CD14-positive monocyte (primary cell): ENCODE results near the gene PRRX2. TPM values are rescaled to one million over a fixed set of nuclear protein-coding genes. Genes with fewer than 3 reads are reported as not detected.
"Not testable (repeated sequence)": the region's sequence is repeated elsewhere in the genome, so short reads cannot be mapped to it uniquely, and the experiment has no call there.

ENCODE experiments used
- DNase-seq, 3 donors: peaks; one replicate each; pipeline ENCODE4 v3.0.0-alpha.2; 2011 to 2022
- H2AFZ ChIP-seq: 2 replicates; pipeline ENCODE4 v1.6.0; 2012; ENCODE audit warnings: mild to moderate bottlenecking, low read depth, low read length, inconsistent platforms; ENCODE audit not compliant: insufficient read depth, poor library complexity, severe bottlenecking
- H3K27ac ChIP-seq, 2 donors: 1 replicate in 1 of 2; 2 replicates in 1 of 2; pipeline ENCODE4 v1.5.1; 2012 to 2013; ENCODE audit warnings: low read length in 2 of 2, control low read depth in 1 of 2, inconsistent platforms in 1 of 2, low read depth in 1 of 2, mild to moderate bottlenecking in 1 of 2
- H3K27me3 ChIP-seq, 2 donors: one replicate each; pipeline versions ENCODE4 v1.6.0 to v1.6.1; 2011 to 2013; ENCODE audit warnings: low read length in 2 of 2; ENCODE audit not compliant: control insufficient read depth in 2 of 2, insufficient read depth in 2 of 2
- H3K36me3 ChIP-seq, 2 donors: replicated peaks in 1 of 2; 1 replicate in 1 of 2; 2 replicates in 1 of 2; pipeline versions ENCODE4 v1.5.1 to v1.6.1; 2012 to 2013; ENCODE audit warnings: low read length in 2 of 2, control low read depth in 1 of 2, inconsistent platforms in 1 of 2, mild to moderate bottlenecking in 1 of 2; ENCODE audit not compliant: insufficient read depth in 2 of 2, control insufficient read depth in 1 of 2
- H3K4me1 ChIP-seq, 2 donors: 1 replicate in 1 of 2; 2 replicates in 1 of 2; pipeline versions ENCODE4 v1.5.1 to v1.6.1; 2012 to 2013; ENCODE audit warnings: low read length in 2 of 2, control low read depth in 1 of 2, inconsistent platforms in 1 of 2, mild to moderate bottlenecking in 1 of 2, moderate library complexity in 1 of 2; ENCODE audit not compliant: insufficient read depth in 2 of 2, control insufficient read depth in 1 of 2
- H3K4me2 ChIP-seq: replicated peaks from 2 replicates; pipeline ENCODE3; 2012; ENCODE audit warnings: low read length, moderate library complexity, mild to moderate bottlenecking; ENCODE audit not compliant: poor library complexity, severe bottlenecking; ENCODE audit errors: extremely low read depth
- H3K4me3 ChIP-seq, 3 experiments: fragments of 200-600 bp in 1 of 3; sonication (generic) in 1 of 3; replicated peaks in 1 of 3; 1 replicate in 2 of 3; 2 replicates in 1 of 3; pipeline ENCODE4 v1.5.1; 2011 to 2013; ENCODE audit warnings: low read length in 3 of 3, mild to moderate bottlenecking in 3 of 3, control low read depth in 2 of 3, low read depth in 2 of 3, inconsistent platforms in 1 of 3, moderate library complexity in 1 of 3
- H3K79me2 ChIP-seq: 2 replicates; pipeline ENCODE4 v1.6.0; 2012; ENCODE audit warnings: mild to moderate bottlenecking, control low read depth, inconsistent platforms, low read length, moderate library complexity; ENCODE audit not compliant: insufficient read depth
- H3K9ac ChIP-seq: 2 replicates; pipeline ENCODE4 v1.6.0; 2017; ENCODE audit warnings: low read length, mild to moderate bottlenecking; ENCODE audit not compliant: insufficient read depth, poor library complexity, severe bottlenecking
- H3K9me3 ChIP-seq, 2 donors: replicated peaks in 1 of 2; 1 replicate in 1 of 2; 2 replicates in 1 of 2; pipeline versions ENCODE4 v1.5.1 to v1.6.1; 2012 to 2013; ENCODE audit warnings: low read length in 2 of 2, control low read depth in 1 of 2; ENCODE audit not compliant: control insufficient read depth in 1 of 2, insufficient read depth in 1 of 2
- H4K20me1 ChIP-seq: 2 replicates; pipeline ENCODE4 v1.6.0; 2012; ENCODE audit warnings: mild to moderate bottlenecking, low read length, control low read depth, moderate library complexity; ENCODE audit not compliant: insufficient read depth
- H3K27ac Mint-ChIP-seq, 7 donors: one replicate each; pipeline ENCODE4 v1.8.0; 2020; ENCODE audit warnings: mild to moderate bottlenecking in 7 of 7, mixed read lengths in 7 of 7, moderate library complexity in 6 of 7, inconsistent platforms in 2 of 7
- H3K27me3 Mint-ChIP-seq, 3 donors: one replicate each; pipeline ENCODE4 v1.8.0; 2021 to 2022; ENCODE audit warnings: low read depth in 3 of 3, mild to moderate bottlenecking in 3 of 3, mixed read lengths in 3 of 3, moderate library complexity in 3 of 3, inconsistent platforms in 1 of 3
- H3K36me3 Mint-ChIP-seq, 2 donors: one replicate each; pipeline ENCODE4 v1.8.0; 2020; ENCODE audit warnings: mixed read lengths in 2 of 2, inconsistent platforms in 1 of 2, mild to moderate bottlenecking in 1 of 2
- H3K4me1 Mint-ChIP-seq: one replicate; pipeline ENCODE4 v1.8.0; 2020; ENCODE audit warnings: mild to moderate bottlenecking, mixed read lengths
- H3K4me3 Mint-ChIP-seq, 2 donors: one replicate each; pipeline ENCODE4 v1.8.0; 2020; ENCODE audit warnings: mild to moderate bottlenecking in 2 of 2, mixed read lengths in 2 of 2, moderate library complexity in 1 of 2
- H3K9me3 Mint-ChIP-seq, 7 donors: one replicate each; pipeline ENCODE4 v1.8.0; 2020 to 2022; ENCODE audit warnings: mixed read lengths in 7 of 7, mild to moderate bottlenecking in 6 of 7, moderate library complexity in 6 of 7, inconsistent platforms in 2 of 7
- CTCF ChIP-seq: fragments of 200-600 bp; IDR thresholded peaks from one replicate; pipeline ENCODE4 v1.8.0; 2022; ENCODE audit warnings: antibody characterized with exemption, mild to moderate bottlenecking
- WGBS: methylation state at CpG from one replicate; pipeline ENCODE4 v1.1.5; 2013; ENCODE audit warnings: missing lambda C conversion rate; ENCODE audit not compliant: insufficient coverage; 5-methylcytosine and 5-hydroxymethylcytosine counted together
- intact Hi-C, 2 donors: fragments of 100-400 bp; cut with micrococcal nuclease; formaldehyde crosslinking; loops; one replicate each; pipeline versions ENCODE4 v1.15.0 to v1.15.1; 2023
- polyA plus RNA-seq, 3 donors: library from polyadenylated mRNA; depleted of rRNA in 1 of 3; unstranded in 2 of 3; stranded (reverse) in 1 of 3; fragments of 300-500 nt in 2 of 3; fragments of >200 nt in 1 of 3; fragmentation: Illumina TruSeq in 2 of 3; gene quantifications; 1 replicate in 2 of 3; 2 replicates in 1 of 3; pipeline ENCODE4 v1.2.3, GENCODE V29; 2012 to 2021

Gene PRRX2
- polyA plus RNA-seq, 3 donors, result not detected

DNA sequence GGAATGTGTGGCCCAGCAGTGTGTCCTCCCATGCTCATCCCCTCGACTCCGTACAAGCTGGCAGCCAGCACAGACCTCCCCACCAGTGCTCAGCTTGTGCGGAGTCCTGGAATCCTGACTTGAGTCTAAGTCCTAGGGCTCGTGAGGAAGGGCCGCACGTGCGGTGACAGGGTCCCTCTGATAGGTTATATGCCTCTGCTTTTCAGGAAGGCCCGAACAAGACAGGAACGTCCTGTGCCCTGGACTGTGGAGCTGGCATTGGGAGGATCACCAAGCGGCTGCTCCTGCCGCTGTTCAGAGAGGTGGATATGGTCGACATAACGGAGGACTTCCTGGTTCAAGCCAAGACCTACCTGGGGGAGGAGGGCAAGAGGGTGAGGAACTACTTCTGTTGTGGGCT lies 31.6 kb upstream of the PRRX2 start:
- Histone ChIP-seq H3K4me1 (peaks cover 0 to 5% of the 10 kb centered on the region in 2 donors), H2AFZ (no peak overlapping the region), H3K9me3 (no peaks in the 10 kb centered on the region), H3K27ac (no peak overlapping the region), H3K4me3 (no peak overlapping the region), H3K36me3 (peaks cover 56 to 92% of the 10 kb centered on the region in 2 donors), H3K27me3 (no peaks in the 10 kb centered on the region), H3K9ac (no peak overlapping the region), H3K4me2 (no peak overlapping the region), H3K79me2 (peaks cover 53% of the 10 kb centered on the region), H4K20me1 (peaks cover 95% of the 10 kb centered on the region)
- H3K4me1 Mint-ChIP-seq, result peaks cover 23% of the 10 kb centered on the region
- intact Hi-C loops, result no loop called here
- 84% methylated on average over 13 of the region's 13 CpGs for WGBS
- no peaks in the 10 kb centered on the region for H3K9me3 Mint-ChIP-seq
- H3K36me3 Mint-ChIP-seq, result peaks cover 56 to 84% of the 10 kb centered on the region in 2 donors
- no peak overlapping the region for H3K4me3 Mint-ChIP-seq
- no peak for DNase-seq
- TF ChIP-seq CTCF, result no peak
- peak overlapping the region in 4 of 7 donors; percentile 2 to 77 (median 50) for H3K27ac Mint-ChIP-seq
- no peaks in the 10 kb centered on the region for H3K27me3 Mint-ChIP-seq

GRCh38 chr9:129635099-129636065 lies 30.1 kb upstream of the PRRX2 start:
- DNase-seq, result no peak
- Histone ChIP-seq H3K4me2 (no peak overlapping the region), H3K27ac (no peak overlapping the region), H2AFZ (no peak overlapping the region), H4K20me1 (peaks cover 95% of the 10 kb centered on the region), H3K79me2 (peaks cover 51% of the 10 kb centered on the region), H3K36me3 (peaks cover 63 to 88% of the 10 kb centered on the region in 2 donors), H3K9ac (no peak overlapping the region), H3K9me3 (no peaks in the 10 kb centered on the region), H3K27me3 (no peaks in the 10 kb centered on the region), H3K4me3 (no peak overlapping the region), H3K4me1 (peaks cover 3 to 9% of the 10 kb centered on the region in 2 donors)
- H3K9me3 Mint-ChIP-seq, result no peaks in the 10 kb centered on the region
- peaks cover 54 to 78% of the 10 kb centered on the region in 2 donors for H3K36me3 Mint-ChIP-seq
- peaks cover 20% of the 10 kb centered on the region for H3K4me1 Mint-ChIP-seq
- H3K27me3 Mint-ChIP-seq, result no peaks in the 10 kb centered on the region
- intact Hi-C loops, result no loop called here
- peak overlapping the region in 2 of 7 donors; percentile 13 to 37 for H3K27ac Mint-ChIP-seq
- 91% methylated on average over 31 of the region's 34 CpGs for WGBS
- H3K4me3 Mint-ChIP-seq, result no peak overlapping the region
- no peak for TF ChIP-seq CTCF

DNA sequence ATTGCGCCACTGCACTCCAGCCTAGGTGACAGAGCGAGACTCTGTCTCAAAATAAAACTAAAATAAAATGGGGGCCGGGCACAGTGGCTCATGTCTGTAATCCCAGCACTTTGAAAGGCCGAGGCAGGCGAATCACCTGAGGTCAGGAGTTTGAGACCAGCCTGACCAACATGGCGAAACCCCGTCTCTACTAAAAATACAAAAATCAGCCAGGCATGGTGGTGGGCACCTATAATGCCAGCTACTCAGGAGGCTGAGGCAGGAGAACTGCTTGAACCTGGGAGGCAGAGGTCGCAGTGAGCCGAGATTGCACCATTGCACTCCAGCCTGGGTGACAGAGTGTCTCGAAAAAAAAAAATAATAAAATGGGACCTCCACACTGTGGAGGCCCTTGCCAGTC lies 29.1 kb upstream of the PRRX2 start:
- H3K4me2 ChIP-seq, result not testable (repeated sequence)

More for the DNA sequence above, 29.1 kb upstream of the PRRX2 start:
- Histone ChIP-seq H4K20me1 (peaks cover 95% of the 10 kb centered on the region), H3K79me2 (peaks cover 51% of the 10 kb centered on the region), H3K4me1 (peaks cover 13 to 18% of the 10 kb centered on the region in 2 donors), H3K36me3 (peaks cover 63 to 81% of the 10 kb centered on the region in 2 donors)
- DNase-seq, H3K27me3 Mint-ChIP-seq, intact Hi-C loops, H3K27ac Mint-ChIP-seq, H3K27ac ChIP-seq, H3K4me3 Mint-ChIP-seq, H3K4me3 ChIP-seq, H3K9me3 Mint-ChIP-seq, H2AFZ ChIP-seq, H3K9me3 ChIP-seq, H3K9ac ChIP-seq, H3K27me3 ChIP-seq: not testable (repeated sequence)
- WGBS, result 91% methylated on average over 4 of the region's 10 CpGs
- peaks cover 26% of the 10 kb centered on the region for H3K4me1 Mint-ChIP-seq
- peaks cover 49 to 72% of the 10 kb centered on the region in 2 donors for H3K36me3 Mint-ChIP-seq
